Spleen (tissue), 7 donors: ENCODE results near the gene LCN10.

Source experiments
- POLR2A ChIP-seq, 3 donors: fragments of 450-650 bp; IDR thresholded peaks; one replicate each; pipeline ENCODE4 v1.5.1; 2017; ENCODE audit warnings: antibody characterized with exemption in 3 of 3, mild to moderate bottlenecking in 1 of 3
- TF ChIP-seq, protein P1 (sequence below), 11 experiments: fragments of 200-600 bp in 7 of 11; fragments of 450-650 bp in 4 of 11; sonication (generic) in 4 of 11; IDR thresholded peaks in 8 of 11; conservative IDR thresholded peaks in 3 of 11; 1 replicate in 7 of 11; 2 replicates in 4 of 11; pipeline versions ENCODE4 v1.4.0 to v1.8.0; 2016 to 2021; ENCODE audit warnings: antibody characterized with exemption in 11 of 11, inconsistent platforms in 4 of 11, mild to moderate bottlenecking in 1 of 11
- donor health status: DM: no; HTN: no; CAD: no; lungs with moderate emphysema.
- donor health status: DM: no; HTN: no; CAD: no.
- donor health status: DM: no; HTN: no; CAD: no.

DNA sequence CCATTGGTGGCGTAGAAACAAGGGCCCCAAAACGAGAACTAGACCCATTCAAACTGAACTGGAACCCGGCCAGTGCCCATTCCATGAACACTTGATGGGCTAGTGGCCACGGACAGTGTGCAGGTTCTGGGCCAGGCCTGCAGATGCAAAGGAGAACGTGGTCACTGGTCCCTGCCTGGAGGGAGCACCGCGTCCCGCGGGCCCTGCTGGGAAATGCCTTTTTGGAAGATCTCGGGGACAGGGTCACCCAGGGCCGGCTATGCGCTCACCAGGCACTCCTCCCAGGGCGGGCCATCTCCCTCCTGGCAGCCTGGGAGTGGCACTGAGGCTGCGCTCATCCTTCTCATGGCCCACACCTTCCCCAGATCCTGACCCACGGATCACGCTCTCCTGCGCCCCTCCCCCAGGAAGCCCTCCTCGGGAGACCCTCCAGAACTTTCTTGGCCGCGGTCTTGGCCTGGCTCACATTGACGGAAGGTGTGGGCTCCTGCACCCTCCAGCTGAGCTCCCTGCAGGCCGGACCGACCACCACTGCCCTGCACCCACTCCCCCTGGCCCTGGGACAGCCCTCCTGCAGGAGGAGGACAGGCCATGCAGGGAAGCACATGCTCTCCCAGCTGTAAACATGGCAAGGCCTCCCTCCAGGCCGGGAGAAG, 33.2 kb downstream of the LCN10 start:
- TF ChIP-seq, protein P1, sequence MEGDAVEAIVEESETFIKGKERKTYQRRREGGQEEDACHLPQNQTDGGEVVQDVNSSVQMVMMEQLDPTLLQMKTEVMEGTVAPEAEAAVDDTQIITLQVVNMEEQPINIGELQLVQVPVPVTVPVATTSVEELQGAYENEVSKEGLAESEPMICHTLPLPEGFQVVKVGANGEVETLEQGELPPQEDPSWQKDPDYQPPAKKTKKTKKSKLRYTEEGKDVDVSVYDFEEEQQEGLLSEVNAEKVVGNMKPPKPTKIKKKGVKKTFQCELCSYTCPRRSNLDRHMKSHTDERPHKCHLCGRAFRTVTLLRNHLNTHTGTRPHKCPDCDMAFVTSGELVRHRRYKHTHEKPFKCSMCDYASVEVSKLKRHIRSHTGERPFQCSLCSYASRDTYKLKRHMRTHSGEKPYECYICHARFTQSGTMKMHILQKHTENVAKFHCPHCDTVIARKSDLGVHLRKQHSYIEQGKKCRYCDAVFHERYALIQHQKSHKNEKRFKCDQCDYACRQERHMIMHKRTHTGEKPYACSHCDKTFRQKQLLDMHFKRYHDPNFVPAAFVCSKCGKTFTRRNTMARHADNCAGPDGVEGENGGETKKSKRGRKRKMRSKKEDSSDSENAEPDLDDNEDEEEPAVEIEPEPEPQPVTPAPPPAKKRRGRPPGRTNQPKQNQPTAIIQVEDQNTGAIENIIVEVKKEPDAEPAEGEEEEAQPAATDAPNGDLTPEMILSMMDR (IDR thresholded peaks at IDR 0.05 in 8 of 11, conservative IDR thresholded peaks at IDR 0.05 in 3 of 11) = no peak
- TF ChIP-seq POLR2A (IDR thresholded peaks at IDR 0.05) = no peak
